Hippocampal formation (tissue), 2 donors: ENCODE measurements around the gene BCCIP.

Source experiments
- DNase-seq, 2 donors: peaks; one replicate each; lab custom pipeline; 2025; lab: John Stamatoyannopoulos, UW

Gene BCCIP

GRCh38 chr10:125844751-125845221 lies 21.4 kb downstream of the BCCIP start:
- peak; percentile 4 to 35 for DNase-seq

GRCh38 chr10:125845617-125846016 lies 22.3 kb downstream of the BCCIP start:
- DNase-seq = no peak

- DNase-seq = no peak
These were observed 23.5 kb downstream of the BCCIP start for GRCh38 chr10:125846894-125847293.

- no peak for DNase-seq
These were observed 25.0 kb downstream of the BCCIP start for GRCh38 chr10:125848371-125848770.

- DNase-seq = no peak
These were observed 25.5 kb downstream of the BCCIP start for GRCh38 chr10:125848857-125849256.

- no peak for DNase-seq
These were observed 26.1 kb downstream of the BCCIP start for GRCh38 chr10:125849448-125849847.

GRCh38 chr10:125850766-125851731 lies 27.7 kb downstream of the BCCIP start:
- no peak for DNase-seq

- no peak for DNase-seq
These were observed 29.1 kb downstream of the BCCIP start for GRCh38 chr10:125852487-125852886.

GRCh38 chr10:125857185-125857760 lies 33.9 kb downstream of the BCCIP start:
- no peak for DNase-seq

- no peak for DNase-seq
These were observed 35.9 kb downstream of the BCCIP start for GRCh38 chr10:125859128-125859817.

- DNase-seq = no peak
These were observed 41.8 kb downstream of the BCCIP start for GRCh38 chr10:125865120-125865519.

GRCh38 chr10:125866421-125867029 lies 43.2 kb downstream of the BCCIP start:
- DNase-seq = no peak

GRCh38 chr10:125868372-125868975 lies 45.1 kb downstream of the BCCIP start:
- DNase-seq = peak in 1 of 2 donors; percentile 34

GRCh38 chr10:125871338-125871737 lies 48.0 kb downstream of the BCCIP start:
- no peak for DNase-seq

- no peak for DNase-seq
These were observed 55.9 kb downstream of the BCCIP start for GRCh38 chr10:125878957-125879835.

- no peak for DNase-seq
These were observed 57.4 kb downstream of the BCCIP start for GRCh38 chr10:125880719-125881118.

- DNase-seq = no peak
These were observed 57.8 kb downstream of the BCCIP start, which contains the start of gene DHX32 for GRCh38 chr10:125881192-125881591. TSS of gene DHX32 (minus strand) at chr10:125881292. CDS start at chr10:125880824, 468 bp downstream.

GRCh38 chr10:125882596-125882995 lies 59.2 kb downstream of the BCCIP start:
- no peak for DNase-seq

- DNase-seq = no peak
These were observed 59.9 kb downstream of the BCCIP start for GRCh38 chr10:125883211-125883610.
